ENCODE data around the gene EXD3. TPM values are rescaled to one million over a fixed set of nuclear protein-coding genes. Genes with fewer than 3 reads are reported as not detected.

Gene EXD3
- polyA plus RNA-seq, 3 donors = 8.7 to 9.2 (median 8.9) TPM

GRCh38 chr9:137323531-137324331 lies 99.2 kb downstream of the EXD3 start:
- DNase-seq (ENCODE audit: low read depth in 3 of 3, low spot score in 2 of 3) = no peak

DNA sequence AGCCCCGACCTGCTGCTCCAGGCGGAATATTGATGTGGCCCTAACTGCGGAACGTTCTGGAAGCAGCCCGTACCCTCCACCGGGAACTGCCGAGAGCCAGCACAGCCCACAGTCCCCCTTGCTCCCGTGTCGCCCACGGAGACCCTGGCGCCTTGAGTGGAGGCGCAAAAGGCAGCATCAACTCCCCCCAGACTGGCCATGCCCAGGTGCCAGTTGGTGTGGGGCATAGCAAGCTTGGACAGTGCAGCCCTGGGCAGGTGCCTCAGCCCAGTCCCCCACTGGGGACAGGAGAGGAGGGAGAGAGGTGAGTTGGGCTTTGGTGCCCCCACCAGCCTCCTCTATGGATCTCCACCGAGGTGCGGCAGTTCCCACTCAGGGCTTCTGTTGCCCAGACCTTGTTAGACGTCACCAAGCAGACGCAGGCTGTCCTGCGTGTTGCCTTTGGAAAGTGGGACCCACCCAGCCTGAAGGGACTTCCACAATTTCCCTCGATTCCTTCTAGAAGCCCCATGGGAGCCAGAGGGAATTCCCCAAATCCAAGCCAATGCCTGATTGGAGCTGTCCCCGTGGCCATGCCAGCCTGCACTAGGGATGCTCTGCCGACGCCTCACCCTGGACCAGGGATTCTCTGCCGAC lies 101.1 kb downstream of the EXD3 start:
- no peak for DNase-seq (ENCODE audit: low read depth in 3 of 3, low spot score in 2 of 3)

GRCh38 chr9:137320555-137321384 lies 102.2 kb downstream of the EXD3 start:
- DNase-seq (ENCODE audit: low read depth in 3 of 3, low spot score in 2 of 3) = no peak

GRCh38 chr9:137319739-137320551 lies 103.0 kb downstream of the EXD3 start:
- no peak for DNase-seq (ENCODE audit: low read depth in 3 of 3, low spot score in 2 of 3)

DNA sequence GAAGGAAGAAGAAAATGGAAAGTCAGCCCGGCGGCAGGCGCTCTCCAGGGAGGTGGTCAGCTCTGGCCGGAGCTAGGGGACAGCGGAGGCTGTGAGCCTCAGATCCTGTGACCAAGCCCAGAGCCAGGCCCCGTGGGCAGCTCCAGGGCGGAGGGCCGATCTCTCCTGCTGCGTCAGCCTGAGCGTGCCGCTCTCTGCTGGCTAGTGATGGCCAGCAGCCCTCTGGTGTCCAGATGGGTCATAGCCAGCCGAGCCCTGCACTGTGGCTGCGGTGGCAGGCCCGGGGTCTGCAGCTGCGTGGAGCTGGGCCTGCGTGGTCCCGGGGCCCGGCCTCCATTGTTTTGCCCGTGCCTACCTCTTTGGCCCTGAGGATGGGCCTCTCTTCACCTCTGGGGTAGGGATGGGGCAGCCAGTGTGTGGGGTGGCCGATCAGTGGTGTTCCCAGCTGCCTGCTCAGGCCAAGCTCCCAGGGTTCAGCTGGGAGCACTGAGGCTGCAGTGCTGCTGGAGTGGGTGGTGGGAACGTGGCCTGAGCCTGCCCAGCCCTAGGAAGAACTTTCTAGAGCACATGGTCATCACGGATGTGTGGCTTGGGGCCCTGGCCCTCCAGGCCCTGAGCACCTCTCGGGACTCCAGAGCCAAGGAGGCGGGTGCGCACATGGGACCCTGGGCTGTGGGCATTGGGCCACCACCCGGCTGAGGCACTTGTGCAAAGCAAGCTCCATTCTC lies 103.8 kb downstream of the EXD3 start:
- no peak for DNase-seq (ENCODE audit: low read depth in 3 of 3, low spot score in 2 of 3)

- no peak for DNase-seq (ENCODE audit: low read depth in 3 of 3, low spot score in 2 of 3)
Measured at GRCh38 chr9:137318602-137319001, 104.4 kb downstream of the EXD3 start.

GRCh38 chr9:137317718-137318511 lies 105.0 kb downstream of the EXD3 start:
- no peak for DNase-seq (ENCODE audit: low read depth in 3 of 3, low spot score in 2 of 3)

DNA sequence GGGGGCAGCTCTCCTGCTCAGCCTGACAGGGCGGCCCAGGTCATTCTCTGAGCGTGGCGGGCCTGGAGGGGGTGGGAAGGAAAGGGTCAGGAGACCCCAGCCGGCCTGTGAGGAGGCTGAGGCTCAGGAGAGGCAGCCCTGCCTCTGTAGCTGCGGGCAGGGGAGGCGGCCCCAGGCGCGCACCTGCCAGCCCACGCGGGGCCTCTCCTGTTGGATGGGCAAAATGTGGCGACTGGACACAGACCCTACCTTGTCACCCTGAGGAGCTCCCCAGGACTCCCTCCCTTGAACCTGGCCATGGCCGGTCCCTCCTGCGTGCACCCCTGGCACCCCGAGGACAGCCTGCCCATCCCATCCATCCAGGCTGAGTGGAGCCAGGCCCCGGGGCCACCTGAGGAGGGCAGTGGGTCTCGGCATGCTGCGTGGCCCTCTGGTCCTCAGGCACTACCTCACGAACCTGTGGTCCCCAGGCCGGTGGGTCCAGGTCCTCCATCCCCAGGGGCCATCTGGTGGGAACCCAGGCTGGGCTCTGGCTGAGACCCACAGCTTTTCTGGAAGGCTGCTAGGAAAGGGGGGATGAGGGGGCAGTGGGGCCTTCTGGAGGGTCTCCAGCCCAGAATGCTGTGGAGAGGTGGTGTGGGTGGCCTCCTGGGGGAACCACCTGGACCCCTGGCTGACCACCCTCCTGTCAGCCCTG lies 105.8 kb downstream of the EXD3 start:
- DNase-seq (ENCODE audit: low read depth in 3 of 3, low spot score in 2 of 3) = no peak

DNA sequence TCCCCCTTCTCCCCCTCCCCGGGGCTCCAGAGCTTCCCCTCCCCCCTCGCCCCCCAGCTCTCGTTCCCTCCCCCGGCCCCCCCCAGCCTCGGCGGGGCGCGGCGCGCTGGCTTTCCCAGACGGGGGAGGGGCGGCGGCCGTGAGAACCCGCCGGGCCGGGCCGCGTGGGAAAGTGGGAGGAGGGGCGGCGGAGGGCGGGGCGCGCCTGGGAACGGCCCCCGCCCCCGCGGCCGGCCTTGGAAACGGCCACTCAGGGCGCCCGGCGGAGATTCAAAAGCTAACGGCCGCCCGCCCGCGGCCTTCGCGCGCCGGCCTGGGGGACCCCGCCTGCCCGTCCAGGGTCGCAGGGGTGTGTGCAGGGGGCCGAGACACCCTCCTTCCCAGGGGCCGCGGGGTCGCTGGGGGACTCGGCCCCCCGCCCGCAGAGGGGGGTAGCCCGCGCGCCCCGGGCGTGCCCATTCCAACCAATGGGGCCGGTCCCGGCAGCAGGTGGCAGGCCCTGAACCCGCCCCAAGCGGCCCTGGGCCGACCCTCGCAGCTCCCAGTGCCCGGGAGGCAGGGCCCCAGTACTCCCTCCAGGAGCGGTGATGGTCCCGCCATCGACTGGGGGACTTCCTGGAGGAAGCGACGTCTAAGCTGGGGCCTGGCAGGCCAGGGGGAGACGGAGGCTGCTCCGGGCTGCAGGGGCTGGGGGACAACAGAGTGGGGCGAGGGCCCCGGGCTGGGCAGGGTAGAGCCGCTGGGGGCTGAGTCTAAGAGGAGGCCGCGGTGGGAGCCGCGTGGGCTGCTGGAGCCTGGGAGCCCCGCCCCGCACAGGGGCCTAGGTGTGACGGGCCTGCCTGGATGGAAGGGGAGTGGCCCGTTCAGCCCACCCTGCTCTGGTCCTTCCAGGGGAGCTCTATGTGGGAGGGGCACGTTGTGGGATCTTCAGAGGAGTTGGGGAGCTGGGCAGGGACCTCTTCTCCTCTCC lies 106.7 kb downstream of the EXD3 start:
- DNase-seq (ENCODE audit: low read depth in 3 of 3, low spot score in 2 of 3) = no peak

GRCh38 chr9:137315581-137316011 lies 107.4 kb downstream of the EXD3 start:
- no peak for DNase-seq (ENCODE audit: low read depth in 3 of 3, low spot score in 2 of 3)

GRCh38 chr9:137314561-137315560 lies 108.1 kb downstream of the EXD3 start:
- DNase-seq (ENCODE audit: low read depth in 3 of 3, low spot score in 2 of 3) = no peak

DNA sequence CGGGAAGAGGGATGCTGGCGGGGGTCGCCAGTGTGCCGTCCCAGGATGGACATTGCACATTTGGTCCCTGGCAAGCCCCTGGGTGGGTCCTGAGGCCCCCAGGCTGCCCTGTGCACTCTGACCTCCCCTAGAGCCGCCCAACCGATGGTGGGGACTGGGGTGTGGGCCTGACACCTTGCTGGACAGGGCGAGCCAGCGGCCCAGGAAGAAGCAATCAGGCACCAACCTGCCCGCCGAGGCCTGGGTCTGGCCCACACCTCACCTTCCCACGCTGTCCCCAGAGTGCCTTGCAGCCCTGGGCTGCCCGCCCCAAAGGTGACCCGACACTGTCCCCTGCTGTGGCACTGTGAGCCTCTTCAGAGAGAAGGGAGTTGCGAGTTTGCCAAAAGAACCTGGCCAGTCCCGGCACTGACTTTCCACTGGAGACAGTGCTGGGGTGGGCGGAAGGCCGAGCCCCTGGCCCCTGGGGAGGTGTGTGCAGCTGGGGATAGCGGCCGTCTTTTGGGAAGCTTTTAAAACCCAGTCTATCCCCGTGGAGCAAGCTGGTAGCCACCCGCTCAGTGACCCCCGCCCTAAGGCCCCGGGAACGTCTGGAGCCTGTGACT lies 108.9 kb downstream of the EXD3 start:
- no peak for DNase-seq (ENCODE audit: low read depth in 3 of 3, low spot score in 2 of 3)

- DNase-seq (ENCODE audit: low read depth in 3 of 3, low spot score in 2 of 3) = no peak
Measured at GRCh38 chr9:137313326-137313936, 109.5 kb downstream of the EXD3 start.

DNA sequence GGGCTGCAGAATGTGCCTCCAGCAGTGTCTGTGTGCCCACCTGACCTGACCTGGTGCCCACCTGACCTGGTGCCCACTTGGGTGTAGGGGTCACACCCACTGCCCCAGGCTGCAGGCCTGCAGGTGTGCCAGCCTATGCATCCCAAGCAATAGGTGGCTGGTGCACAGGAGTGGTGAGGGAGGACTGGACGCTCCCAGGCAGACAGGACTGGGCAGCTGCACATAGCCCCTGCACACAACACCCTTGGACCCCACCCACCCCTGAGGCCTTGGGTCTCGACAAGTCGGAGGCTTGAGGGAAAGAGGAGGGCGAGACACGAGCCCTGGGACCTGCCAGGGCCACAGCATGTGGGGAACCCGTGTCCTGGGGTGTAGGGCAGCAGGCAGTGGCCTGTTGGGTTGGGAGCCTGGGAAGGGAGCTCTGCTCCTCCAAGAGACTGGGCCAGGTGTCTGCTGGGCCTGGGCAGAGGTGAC lies 110.1 kb downstream of the EXD3 start:
- no peak for DNase-seq (ENCODE audit: low read depth in 3 of 3, low spot score in 2 of 3)

Data from right renal cortex interstitium (tissue), 3 donors.